GM12873 (cell line): ENCODE measurements around the gene ASCC2.

Experiments
- CTCF ChIP-seq: IDR thresholded peaks from 2 replicates; pipeline ENCODE4 v1.5.1; 2012; ENCODE audit warnings: low read depth, mild to moderate bottlenecking, moderate library complexity, low read length, control low read depth; ENCODE audit not compliant: insufficient read depth; ENCODE audit errors: missing control alignments

ASCC2 gene

DNA sequence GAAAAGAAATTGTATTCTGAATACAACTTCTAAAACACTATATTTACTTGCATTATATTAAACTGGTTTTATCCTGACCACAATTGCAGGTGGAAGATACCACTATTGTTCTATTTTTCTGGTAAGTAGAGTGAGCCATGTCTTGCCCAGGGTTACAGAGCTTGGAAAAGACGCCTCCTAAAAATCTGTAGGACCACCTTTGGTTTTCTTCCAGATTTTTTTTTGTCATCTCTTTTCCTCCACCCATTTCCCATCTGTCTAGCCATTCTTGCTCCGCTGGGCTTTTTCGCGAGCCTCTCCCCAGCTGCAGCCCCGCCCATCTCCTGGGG lies 44.6 kb upstream of the ASCC2 start:
- TF ChIP-seq CTCF = no peak

- TF ChIP-seq CTCF = no peak
Observed at GRCh38 chr22:29879753-29880152, 41.7 kb upstream of the ASCC2 start.

- no peak for TF ChIP-seq CTCF
Observed at GRCh38 chr22:29877620-29878019, 39.5 kb upstream of the ASCC2 start.

DNA sequence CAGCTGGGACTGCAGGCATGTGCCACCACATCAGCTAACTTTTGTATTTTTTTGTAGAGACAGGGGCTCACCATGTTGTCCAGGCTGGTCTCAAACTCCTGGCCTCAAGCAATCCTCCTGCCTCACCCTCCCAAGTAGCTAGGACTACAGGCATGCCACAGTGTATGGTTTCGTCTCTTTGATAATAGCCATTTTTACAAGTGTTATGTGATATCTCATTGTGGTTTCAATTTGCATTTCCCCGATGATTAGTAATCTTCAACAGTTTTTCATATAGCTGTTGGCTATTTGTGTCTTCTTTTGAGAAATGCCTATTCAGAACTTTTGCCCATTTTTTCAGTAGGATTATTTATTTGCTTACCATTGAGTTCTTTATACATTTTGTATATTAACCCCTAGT lies 35.9 kb upstream of the ASCC2 start:
- no peak for TF ChIP-seq CTCF

DNA sequence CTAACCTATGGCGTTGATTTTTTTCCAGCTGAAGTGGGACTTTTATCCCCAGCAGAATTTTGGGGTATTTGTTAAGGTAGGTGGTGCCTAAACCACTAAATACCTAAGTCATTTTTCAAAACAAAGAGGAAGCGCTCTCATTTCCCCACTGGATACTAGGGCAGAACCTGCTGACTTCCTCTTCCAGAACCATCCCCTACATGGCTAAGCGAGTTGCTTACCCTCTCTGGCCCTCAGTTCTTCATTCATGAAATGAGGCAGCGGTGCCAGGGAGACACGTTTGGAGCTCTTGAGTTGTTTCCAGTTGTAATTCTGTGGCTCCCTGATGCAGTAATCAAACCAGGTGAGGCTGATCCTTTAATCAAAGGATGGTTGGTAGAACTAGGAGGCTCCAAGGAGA lies 34.9 kb upstream of the ASCC2 start:
- TF ChIP-seq CTCF = no peak

- TF ChIP-seq CTCF = no peak
Observed at GRCh38 chr22:29872144-29872893, 34.2 kb upstream of the ASCC2 start.

DNA sequence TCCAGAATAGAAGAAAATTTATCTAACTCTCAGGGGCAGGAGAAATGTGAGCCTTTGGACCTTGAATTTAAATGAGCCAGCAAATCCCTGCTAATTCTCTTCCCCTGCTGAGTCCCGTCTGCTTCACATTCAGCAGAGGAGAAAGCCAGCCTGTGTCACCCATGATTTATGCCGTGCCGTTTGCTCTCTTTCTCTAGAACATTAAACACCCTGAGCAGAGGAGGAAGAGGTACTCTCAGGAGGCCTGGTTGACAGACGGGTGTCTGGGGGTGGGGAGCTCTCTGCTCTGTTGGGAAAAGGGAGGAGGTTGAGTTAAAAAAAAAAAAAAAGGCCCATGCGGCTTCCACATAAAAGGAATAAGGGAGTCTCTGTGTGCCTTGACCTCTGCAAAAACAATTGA lies 33.6 kb upstream of the ASCC2 start:
- TF ChIP-seq CTCF = no peak
